HCT116 (cell line): ENCODE results near the gene SPRED2. TPM values are rescaled to one million over a fixed set of nuclear protein-coding genes. Genes with fewer than 3 reads are reported as not detected.

Experiments
- ATAC-seq: fragments of 200-7000 bp; cut with Tn5 transposase; 2 replicates; pipeline ENCODE4 v1.9.1; 2020; ENCODE audit warnings: mild to moderate bottlenecking, moderate library complexity
- BruUV-seq: library from RNA; stranded (reverse); fragments of 400-500 nt; replicated peaks from 2 replicates; lab custom pipeline; 2021; lab: Mats Ljungman, UMichigan
- CTCF ChIA-PET: fragments of 300-600 bp; sonication (Branson Sonifier 250); formaldehyde crosslinking; loops from one replicate; lab custom pipeline; 2021; ENCODE audit warnings: antibody characterized with exemption; lab: Charles Lee
- POLR2A ChIA-PET: fragments of 300-600, 350-600 bp; sonication (Branson Sonifier 250); formaldehyde crosslinking; loops from one replicate; lab custom pipeline; 2021; ENCODE audit warnings: antibody characterized with exemption; lab: Charles Lee
- RAD21 ChIA-PET, 2 experiments: fragments of 300-600 bp; sonication (Branson Sonifier 250); formaldehyde crosslinking; loops; one replicate each; lab custom pipeline; 2023; ENCODE audit warnings: low total read pairs in 2 of 2; ENCODE audit not compliant: uncharacterized antibody in 2 of 2, unreplicated experiment in 2 of 2, low non-redundant PET in 1 of 2; lab: Charles Lee
- DNase-seq: peaks from one replicate; pipeline ENCODE4 v3.0.0-alpha.2; 2010; ENCODE audit warnings: low read depth, low spot score
- H2AFZ ChIP-seq: fragments of 200-600 bp; shearing (Covaris generic), sonication (generic); 2 replicates; pipeline ENCODE4 v1.6.1; 2017; ENCODE audit warnings: low read depth, mixed run types, mixed read lengths, antibody characterized with exemption, low read length; ENCODE audit not compliant: poor library complexity, severe bottlenecking
- H3K27ac ChIP-seq: 2 replicates; pipeline ENCODE4 v1.5.1; 2012; ENCODE audit warnings: low read depth, low read length
- H3K27me3 ChIP-seq: fragments of 200-600 bp; sonication (generic); 2 replicates; pipeline ENCODE4 v1.6.1; 2016; ENCODE audit warnings: mixed run types, low read length, mixed read lengths; ENCODE audit not compliant: insufficient read depth
- H3K36me3 ChIP-seq, 2 experiments: fragments of 200-500 bp in 1 of 2; fragments of 200-600 bp in 1 of 2; sonication (Bioruptor generic) in 1 of 2; sonication (generic) in 1 of 2; 2 replicates each; pipeline versions ENCODE4 v1.5.1 to v1.6.1; 2014 to 2016; ENCODE audit warnings: low read length in 2 of 2, inconsistent platforms in 1 of 2, mixed read lengths in 1 of 2, mixed run types in 1 of 2; ENCODE audit not compliant: insufficient read depth in 2 of 2, control insufficient read depth in 1 of 2
- H3K4me1 ChIP-seq, 2 experiments: fragments of 200-600 bp in 1 of 2; sonication (generic) in 1 of 2; 2 replicates each; pipeline versions ENCODE4 v1.5.1 to v1.6.1; 2012 to 2017; ENCODE audit warnings: low read length in 2 of 2, inconsistent platforms in 1 of 2, mild to moderate bottlenecking in 1 of 2, mixed read lengths in 1 of 2, mixed run types in 1 of 2, moderate library complexity in 1 of 2; ENCODE audit not compliant: insufficient read depth in 2 of 2, control insufficient read depth in 1 of 2
- H3K4me2 ChIP-seq: fragments of 200-600 bp; sonication (generic); 2 replicates; pipeline ENCODE4 v1.6.1; 2017; ENCODE audit warnings: mixed run types, low read length, mixed read lengths
- H3K4me3 ChIP-seq, 2 experiments: fragments of 200-600 bp in 1 of 2; sonication (generic) in 1 of 2; replicated peaks in 1 of 2; 2 replicates each; pipeline ENCODE4 v1.5.1; 2011 to 2016; ENCODE audit warnings: low read length in 2 of 2, control low read depth in 1 of 2, low read depth in 1 of 2, mild to moderate bottlenecking in 1 of 2, mixed read lengths in 1 of 2, mixed run types in 1 of 2
- H3K79me2 ChIP-seq: fragments of 200-600 bp; sonication (generic); 2 replicates; pipeline ENCODE4 v1.6.1; 2017; ENCODE audit warnings: mild to moderate bottlenecking, mixed run types, low read length, moderate library complexity, mixed read lengths; ENCODE audit not compliant: insufficient read depth
- H3K9ac ChIP-seq: fragments of 200-600 bp; sonication (generic); 2 replicates; pipeline ENCODE4 v1.6.1; 2016; ENCODE audit warnings: low read length, mixed read lengths
- H3K9me2 ChIP-seq: fragments of 200-600 bp; sonication (generic), shearing (Covaris generic); 2 replicates; pipeline ENCODE4 v1.6.1; 2017; ENCODE audit warnings: mixed run types, mild to moderate bottlenecking, moderate library complexity; ENCODE audit not compliant: insufficient read depth
- H3K9me3 ChIP-seq, 2 experiments: fragments of 200-500 bp in 1 of 2; fragments of 200-600 bp in 1 of 2; sonication (Bioruptor generic) in 1 of 2; sonication (generic) in 1 of 2; 2 replicates each; pipeline ENCODE4 v1.6.1; 2014 to 2017; ENCODE audit warnings: low read length in 2 of 2, mixed read lengths in 2 of 2, inconsistent platforms in 1 of 2, low read depth in 1 of 2, mild to moderate bottlenecking in 1 of 2, mixed run types in 1 of 2, moderate library complexity in 1 of 2; ENCODE audit not compliant: control insufficient read depth in 1 of 2, insufficient read depth in 1 of 2
- H4K20me1 ChIP-seq: fragments of 200-600 bp; sonication (generic), shearing (Covaris generic); 2 replicates; pipeline ENCODE4 v1.6.1; 2017; ENCODE audit warnings: mixed run types, mild to moderate bottlenecking, moderate library complexity; ENCODE audit not compliant: insufficient read depth
- CEBPB ChIP-seq: IDR thresholded peaks from 2 replicates; pipeline ENCODE4 v1.6.1; 2012; ENCODE audit warnings: low read depth
- EGR1 ChIP-seq: IDR thresholded peaks from 2 replicates; pipeline ENCODE4 v1.6.1; 2012; ENCODE audit warnings: low read depth
- ELF1 ChIP-seq: IDR thresholded peaks from 2 replicates; pipeline ENCODE4 v1.6.1; 2012; ENCODE audit warnings: low read depth, borderline replicate concordance
- EZH2 ChIP-seq: fragments of 200-600 bp; sonication (generic); IDR thresholded peaks from 2 replicates; pipeline ENCODE4 v1.6.1; 2017; ENCODE audit warnings: antibody characterized with exemption, mixed run types
- EZH2phosphoT487 ChIP-seq: fragments of 200-600 bp; IDR thresholded peaks from 2 replicates; pipeline ENCODE4 v1.6.1; 2018; ENCODE audit warnings: antibody characterized with exemption, borderline replicate concordance
- FOSL1 ChIP-seq: IDR thresholded peaks from 2 replicates; pipeline ENCODE4 v1.6.1; 2012; ENCODE audit warnings: low read depth
- JUND ChIP-seq: IDR thresholded peaks from 2 replicates; pipeline ENCODE4 v1.6.1; 2012
- MAX ChIP-seq: IDR thresholded peaks from 2 replicates; pipeline ENCODE4 v1.6.1; 2012
- POLR2A ChIP-seq: IDR thresholded peaks from 2 replicates; pipeline ENCODE4 v1.7.0; 2011; ENCODE audit warnings: borderline replicate concordance; ENCODE audit not compliant: insufficient read depth, insufficient read length; ENCODE audit errors: extremely low read depth
- RAD21 ChIP-seq: IDR thresholded peaks from 2 replicates; pipeline ENCODE4 v1.6.1; 2012; ENCODE audit warnings: low read depth, mild to moderate bottlenecking
- REST ChIP-seq: IDR thresholded peaks from 2 replicates; pipeline ENCODE4 v1.6.1; 2012; ENCODE audit warnings: low read depth
- SIN3A ChIP-seq: IDR thresholded peaks from 2 replicates; pipeline ENCODE4 v1.6.1; 2012; ENCODE audit warnings: low read depth
- SP1 ChIP-seq: IDR thresholded peaks from 2 replicates; pipeline ENCODE4 v1.6.1; 2012; ENCODE audit warnings: low read depth
- SRF ChIP-seq: IDR thresholded peaks from 2 replicates; pipeline ENCODE4 v1.6.1; 2012; ENCODE audit warnings: low read depth
- TCF7L2 ChIP-seq: IDR thresholded peaks from 2 replicates; pipeline ENCODE4 v1.7.0; 2011; ENCODE audit warnings: borderline replicate concordance, inconsistent platforms; ENCODE audit not compliant: insufficient read depth, insufficient read length; ENCODE audit errors: extremely low read depth
- YY1 ChIP-seq: IDR thresholded peaks from 2 replicates; pipeline ENCODE4 v1.6.1; 2011; ENCODE audit warnings: low read length, low read depth, moderate library complexity, mild to moderate bottlenecking; ENCODE audit not compliant: insufficient replicate concordance; ENCODE audit errors: extremely low read depth
- ZBTB33 ChIP-seq: IDR thresholded peaks from 2 replicates; pipeline ENCODE4 v1.6.1; 2011; ENCODE audit warnings: mild to moderate bottlenecking, low read length, moderate library complexity; ENCODE audit not compliant: insufficient replicate concordance; ENCODE audit errors: extremely low read depth
- ZFX ChIP-seq: fragments of 450-650 bp; IDR thresholded peaks from 2 replicates; pipeline ENCODE4 v1.6.1; 2017
- ZNF274 ChIP-seq: fragments of 200-500 bp; sonication (Bioruptor generic); IDR thresholded peaks from 2 replicates; pipeline ENCODE4 v1.6.1; 2014; ENCODE audit warnings: mild to moderate bottlenecking, low read depth, low read length, inconsistent platforms
- intact Hi-C: fragments of 100-400 bp; cut with micrococcal nuclease; formaldehyde crosslinking; loops from 2 replicates; pipeline ENCODE4 v1.10.0; 2022
- total RNA-seq: library from RNA; stranded (reverse); gene quantifications from one replicate; pipeline ENCODE4 v1.2.1, GENCODE V29; 2021; ENCODE audit not compliant: unreplicated experiment

SPRED2 gene
- total RNA-seq, 1 experiment from 2014 or later, result 62.6 TPM

GRCh38 chr2:65430603-65431420 is 1.6 kb downstream of the SPRED2 start:
- Histone ChIP-seq H3K9me3 (no peaks in the 10 kb centered on the region), H3K4me3 (peak overlapping the region; percentile 92 to 93), H3K4me2 (peak overlapping the region; percentile 87), H3K79me2 (peaks cover 61% of the 10 kb centered on the region), H3K9me2 (no peaks in the 10 kb centered on the region), H3K27me3 (no peaks in the 10 kb centered on the region), H4K20me1 (peaks cover 27% of the 10 kb centered on the region), H3K27ac (peak overlapping the region; percentile 88), H3K4me1 (peaks cover 19 to 38% of the 10 kb centered on the region in 2 experiments; a peak in 3 of 4 replicates), H3K9ac (peak overlapping the region; percentile 97), H2AFZ (no peak overlapping the region), H3K36me3 (peaks cover 0 to 6% of the 10 kb centered on the region in 2 experiments; a peak in 1 of 4 replicates)
- CTCF ChIA-PET, result interaction anchor here (0.7 kb wide), 1 partner anchor 143 kb away, joined by 3 read pairs; no protein-coding TSS in a partner anchor
- BruUV-seq, result no TSS peak
- POLR2A ChIA-PET, result interaction anchor here (1.9 to 2.9 kb wide), 2 partner anchors 13 to 48 kb away, joined by 5 to 8 read pairs; no protein-coding TSS in a partner anchor
- intact Hi-C loops, result loop anchor here (1.0 to 10.0 kb wide), 2 partner anchors 48 to 376 kb away; partner anchors contain the start of gene CEP68
- ATAC-seq (peak; percentile 57), DNase-seq (peak; percentile 75)
- RAD21 ChIA-PET, result interaction anchor here in 1 of 2 experiments (1.0 kb wide), 1 partner anchor 166 kb away, joined by 3 read pairs; no protein-coding TSS in a partner anchor
- TF ChIP-seq JUND (no peak), REST (no peak), EGR1 (no peak), TCF7L2 (peak; percentile 77), SIN3A (no peak), RAD21 (no peak), ZNF274 (no peak), ELF1 (no peak), ZFX (peak; percentile 70; the same call in 1 of the 2 replicates), EZH2phosphoT487 (no peak), SRF (no peak), POLR2A (peak; percentile 43), EZH2 (no peak), ZBTB33 (no peak), CEBPB (no peak), MAX (no peak), YY1 (peak; percentile 25), SP1 (no peak), FOSL1 (no peak)
